HG03520 (cell line): ENCODE data around the gene OGA.

Source experiments
- ATAC-seq: cut with Tn5 transposase; IDR thresholded peaks from one replicate; pipeline ENCODE4 v1.9.1; 2021; ENCODE audit warnings: mild to moderate bottlenecking, moderate library complexity; ENCODE audit not compliant: unreplicated experiment

Gene OGA

DNA sequence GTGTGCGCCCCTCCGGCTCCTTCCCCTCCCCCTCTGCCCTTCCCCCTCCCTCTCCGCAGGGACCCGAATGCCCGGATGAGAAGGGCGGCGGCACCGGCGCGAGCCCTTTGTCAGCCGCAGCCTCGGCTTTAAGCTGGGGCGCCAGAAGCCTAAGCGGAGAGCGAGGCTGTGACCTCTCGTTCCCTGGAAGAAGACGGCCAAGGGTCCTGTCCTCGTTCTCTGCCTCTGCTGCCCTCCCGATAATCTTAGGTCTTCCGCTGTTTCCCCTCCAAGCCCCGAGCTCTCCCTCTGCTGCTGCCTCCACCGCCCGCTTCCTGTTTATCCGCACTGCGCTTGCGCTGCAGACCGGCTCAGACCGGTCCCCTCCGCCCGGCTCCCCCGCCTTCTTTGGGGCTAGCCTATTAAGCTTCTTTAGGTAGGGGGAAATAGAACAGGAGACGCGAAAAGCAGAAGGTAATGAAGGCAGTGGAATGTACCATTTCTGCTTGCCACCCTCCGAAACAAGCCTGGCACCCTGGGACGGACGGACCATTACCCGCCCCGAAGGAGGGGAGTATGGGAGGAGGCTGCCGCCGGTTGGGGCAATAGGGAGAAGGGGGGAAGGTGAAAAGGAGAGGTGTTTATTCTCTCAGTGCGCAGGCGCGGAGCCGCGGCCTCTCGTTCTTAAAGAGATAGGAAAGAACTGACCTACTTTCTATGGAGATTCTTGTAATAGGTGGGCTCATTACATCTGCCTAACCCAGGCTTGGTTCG, at the start of gene OGA:
Gene OGA (minus strand): TSS at position 326 of the 753 bp plus-strand sequence. CDS start 422 bp downstream, outside the sequence.
- peak; percentile 84 for ATAC-seq

DNA sequence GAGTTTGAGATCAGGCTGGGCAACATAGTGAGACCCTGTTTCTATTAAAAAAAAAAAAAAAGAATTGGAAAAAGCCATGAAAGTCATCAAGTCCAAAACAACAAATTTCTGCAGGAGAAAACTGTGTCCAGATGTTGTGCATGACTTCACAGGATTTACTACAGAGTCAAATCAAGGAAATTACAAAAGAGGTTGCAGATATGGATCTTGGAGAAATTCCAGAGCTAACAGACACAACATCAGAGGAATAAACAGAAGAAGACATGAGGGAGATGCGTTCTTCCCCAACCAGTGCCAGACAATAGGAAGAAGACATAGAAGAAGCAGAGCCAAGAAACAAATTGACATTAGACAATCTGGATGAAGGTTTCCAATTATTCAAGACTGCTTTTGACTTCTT, 49.7 kb upstream of the OGA start:
- no peak for ATAC-seq

DNA sequence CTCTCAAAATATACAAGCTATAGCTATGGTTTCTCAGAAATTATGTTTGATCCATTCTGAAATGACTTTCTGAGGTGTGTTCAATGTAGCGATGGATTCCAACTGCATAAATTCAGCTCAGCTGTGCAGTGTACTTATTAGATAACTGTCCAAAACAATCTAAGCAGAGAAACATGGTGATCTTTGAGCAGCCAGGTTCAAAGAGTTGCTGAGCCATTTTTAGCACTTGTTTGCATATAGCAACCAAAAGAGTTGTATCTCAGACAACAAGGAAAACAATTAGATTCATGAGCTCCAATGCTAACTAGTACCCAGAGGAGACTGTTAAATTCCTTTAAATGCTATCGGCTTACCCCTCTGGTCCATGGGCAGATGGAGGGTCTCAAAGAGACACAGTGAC, 41.3 kb upstream of the OGA start:
- no peak for ATAC-seq

DNA sequence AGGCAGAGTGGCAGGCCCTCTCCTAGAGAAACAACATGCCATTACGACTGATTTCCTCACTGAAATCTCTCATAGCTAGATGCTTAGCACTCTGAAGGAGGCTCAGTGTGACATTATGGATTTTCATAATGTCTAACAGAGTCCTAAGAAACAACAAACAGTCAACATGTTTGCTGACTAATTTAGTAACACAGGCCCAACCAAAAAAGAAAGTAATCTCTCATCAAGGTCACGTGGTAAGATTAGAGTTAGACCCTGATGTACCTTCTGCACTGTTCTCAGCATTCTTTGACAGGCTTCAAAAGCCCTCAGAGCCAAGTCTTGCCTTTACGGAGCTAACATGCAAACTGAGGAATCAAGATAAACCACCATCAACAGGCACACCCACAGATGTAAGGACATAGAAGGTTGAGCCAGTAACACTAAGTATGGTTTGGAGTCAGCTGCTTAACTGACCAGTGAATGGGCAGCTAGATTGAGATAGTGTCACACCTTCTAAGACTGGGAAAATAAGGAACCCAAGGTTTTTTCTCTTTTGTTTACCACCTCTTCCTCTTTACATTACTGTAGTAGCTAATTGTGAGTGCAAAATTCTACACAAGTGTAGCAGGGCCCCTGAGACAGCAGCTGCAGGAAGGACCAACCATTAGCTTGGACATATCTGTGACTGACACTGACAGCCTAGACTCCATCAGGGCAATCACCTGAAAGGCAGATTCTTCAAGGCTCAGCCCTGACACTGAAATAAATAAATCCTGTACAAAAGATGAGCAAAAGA, 40.7 kb upstream of the OGA start:
- peak; percentile 70 for ATAC-seq

DNA sequence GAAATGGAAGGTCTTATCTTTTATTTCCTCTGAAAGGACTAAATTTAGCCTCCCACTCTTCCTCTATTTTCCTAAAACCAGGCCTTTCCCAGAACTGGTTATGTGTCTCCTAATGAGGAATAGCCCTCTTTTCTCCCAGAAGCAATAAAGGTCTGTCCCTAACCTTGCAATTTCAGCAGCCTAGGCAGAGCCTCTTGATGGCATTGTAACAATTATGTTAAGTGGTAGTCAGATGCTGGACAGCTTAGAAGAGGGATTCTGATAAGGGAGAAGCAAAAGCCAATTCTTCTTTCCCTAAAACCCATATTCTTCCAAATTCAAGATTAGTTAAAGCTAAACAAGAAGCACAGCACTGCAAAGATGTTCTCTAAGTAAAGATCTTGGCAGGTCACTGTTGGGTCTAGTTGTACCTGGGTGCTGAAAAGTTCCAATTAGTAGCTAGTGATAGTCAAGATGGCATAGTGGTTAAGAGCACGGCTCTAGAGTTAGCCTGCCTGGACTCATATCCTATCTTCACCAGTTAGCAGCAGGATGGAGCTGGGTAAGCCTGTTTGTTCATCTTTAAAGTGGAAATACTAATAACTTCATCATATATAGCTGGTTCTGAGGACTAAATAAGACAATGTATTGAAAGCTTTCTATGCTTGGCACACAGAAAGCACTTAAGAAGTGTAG, 39.7 kb upstream of the OGA start:
- no peak for ATAC-seq

DNA sequence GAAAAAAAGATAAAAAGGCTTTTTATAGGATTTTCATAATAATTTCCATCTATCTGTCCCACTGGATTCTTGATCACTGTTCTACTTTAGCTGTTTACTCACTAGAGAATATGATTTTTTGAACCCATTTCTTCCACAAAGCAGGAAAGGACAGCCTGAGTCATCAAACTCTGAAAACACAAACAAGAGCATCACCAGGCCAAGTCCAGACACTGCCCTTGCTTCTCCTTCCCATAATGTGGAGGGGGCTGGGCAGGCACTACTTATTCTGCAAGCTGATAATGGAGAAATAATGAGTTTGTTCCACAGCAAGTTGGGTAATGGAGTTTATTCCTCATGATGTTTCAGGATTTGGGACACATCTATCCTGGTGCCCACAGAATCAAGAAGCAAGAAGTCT, 38.4 kb upstream of the OGA start:
- ATAC-seq, result no peak

DNA sequence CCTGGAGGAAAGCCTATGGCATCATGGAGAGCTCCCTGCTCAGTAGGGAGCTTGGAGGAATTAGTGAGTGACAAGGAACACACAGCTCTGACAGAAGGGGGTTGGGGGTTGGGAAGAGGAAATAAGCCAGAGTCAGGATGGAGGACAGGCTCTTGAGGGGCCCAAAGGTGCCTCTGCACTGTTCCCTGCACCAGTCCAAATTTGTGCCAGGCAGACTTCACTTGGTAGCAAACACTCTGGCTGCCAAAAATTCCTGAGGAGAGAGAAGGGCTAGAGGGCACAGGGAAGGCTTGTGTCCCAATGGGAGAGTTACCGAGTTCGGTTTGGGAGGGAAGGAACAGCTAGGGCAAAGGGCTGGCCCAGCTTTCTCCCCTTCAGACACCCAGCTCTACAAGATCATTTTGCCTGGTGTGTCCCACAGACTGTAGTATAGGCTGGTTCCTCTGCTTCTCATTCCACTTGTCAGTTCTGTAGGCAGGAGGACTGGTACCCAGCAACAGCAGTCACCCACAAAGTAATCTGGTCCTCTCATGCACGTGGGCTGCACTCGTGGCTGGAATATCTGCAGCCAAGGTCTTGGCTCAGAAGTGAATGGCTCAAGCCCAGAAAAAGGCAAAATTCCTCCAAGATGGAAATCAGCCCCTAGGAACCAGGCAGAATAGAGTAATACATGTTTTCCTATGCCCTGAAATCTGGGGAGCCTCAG, 33.3 kb upstream of the OGA start:
- no peak for ATAC-seq

DNA sequence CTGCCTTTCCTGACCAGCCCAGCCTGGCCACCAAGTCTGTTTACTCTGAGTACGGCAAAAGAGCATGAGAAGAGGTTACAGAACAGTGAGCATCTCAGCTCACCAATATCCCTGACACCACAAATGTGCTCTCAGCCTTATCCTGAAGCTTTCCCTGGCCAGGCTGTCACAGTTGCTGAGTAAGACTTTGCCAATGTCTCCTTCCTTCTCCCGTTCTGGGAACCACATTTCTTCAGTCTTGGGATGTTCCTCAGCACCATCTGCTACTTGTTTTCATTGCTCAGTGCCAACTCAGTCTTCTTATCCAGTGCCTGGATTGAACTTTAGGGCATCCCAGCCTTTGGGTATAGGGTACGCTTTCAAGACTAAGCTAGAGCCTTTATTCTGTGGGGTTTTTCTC, 32.5 kb upstream of the OGA start:
- no peak for ATAC-seq

DNA sequence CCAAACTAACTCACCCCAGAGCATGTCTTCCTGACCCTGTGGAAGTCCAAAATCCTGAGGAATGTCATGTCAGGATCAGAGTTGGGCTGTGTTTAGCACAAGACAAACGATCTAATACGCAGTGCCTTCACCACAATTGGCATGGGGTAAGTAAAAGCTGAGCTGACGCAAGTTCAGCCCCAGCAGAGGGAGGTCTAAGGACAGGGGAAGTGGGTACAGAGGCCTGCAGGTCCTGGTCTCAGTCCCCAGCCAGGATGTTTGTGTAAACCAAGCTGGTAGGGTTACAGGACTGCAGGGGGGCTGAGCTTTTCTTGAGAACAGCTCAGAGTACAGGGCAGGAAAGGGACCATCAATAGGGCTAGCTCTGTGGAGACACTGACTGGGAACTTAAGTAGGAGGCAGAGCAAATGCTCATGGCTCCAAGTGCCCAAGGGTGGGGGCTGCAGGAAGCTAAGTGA, 30.7 kb upstream of the OGA start:
- no peak for ATAC-seq

DNA sequence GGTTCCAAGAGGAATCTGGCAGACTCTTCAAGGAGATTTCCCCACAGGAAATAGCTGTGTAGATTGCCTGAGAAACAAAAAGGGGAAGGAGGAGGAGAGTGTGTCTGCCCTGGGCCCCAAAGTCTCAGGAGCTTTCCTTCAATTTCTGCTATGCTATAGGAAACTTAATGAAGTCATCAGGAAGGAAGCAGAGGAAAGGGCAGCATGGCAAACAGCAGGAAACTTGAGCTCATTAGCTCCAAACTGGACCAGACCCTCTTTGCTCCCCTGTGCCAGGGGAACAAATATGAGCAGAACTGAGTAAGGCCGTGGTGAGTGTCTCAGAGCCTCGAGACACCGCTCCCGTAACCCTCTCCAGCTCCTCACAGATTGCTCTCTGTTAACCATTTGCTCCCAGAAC, 30.2 kb upstream of the OGA start:
- no peak for ATAC-seq

DNA sequence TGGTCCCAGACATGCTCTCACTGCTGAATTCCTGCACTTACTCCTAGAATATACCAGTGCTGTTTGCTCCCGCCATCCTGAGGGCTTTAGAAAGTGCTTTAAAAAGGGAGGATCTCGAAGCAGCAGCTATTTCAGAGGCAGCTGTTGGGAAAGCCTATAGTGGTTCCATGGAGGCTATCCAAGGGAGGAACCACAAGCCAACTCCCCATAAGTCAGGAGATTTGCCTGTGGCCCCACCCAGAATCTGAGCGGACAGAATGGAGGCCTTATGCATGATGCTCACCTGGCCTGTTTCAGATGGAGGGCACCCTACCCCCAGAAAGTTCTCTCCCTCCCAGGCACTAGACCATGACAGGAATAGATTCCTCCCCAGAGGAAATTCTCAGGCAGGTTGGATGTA, 27.6 kb upstream of the OGA start:
- ATAC-seq, result no peak

DNA sequence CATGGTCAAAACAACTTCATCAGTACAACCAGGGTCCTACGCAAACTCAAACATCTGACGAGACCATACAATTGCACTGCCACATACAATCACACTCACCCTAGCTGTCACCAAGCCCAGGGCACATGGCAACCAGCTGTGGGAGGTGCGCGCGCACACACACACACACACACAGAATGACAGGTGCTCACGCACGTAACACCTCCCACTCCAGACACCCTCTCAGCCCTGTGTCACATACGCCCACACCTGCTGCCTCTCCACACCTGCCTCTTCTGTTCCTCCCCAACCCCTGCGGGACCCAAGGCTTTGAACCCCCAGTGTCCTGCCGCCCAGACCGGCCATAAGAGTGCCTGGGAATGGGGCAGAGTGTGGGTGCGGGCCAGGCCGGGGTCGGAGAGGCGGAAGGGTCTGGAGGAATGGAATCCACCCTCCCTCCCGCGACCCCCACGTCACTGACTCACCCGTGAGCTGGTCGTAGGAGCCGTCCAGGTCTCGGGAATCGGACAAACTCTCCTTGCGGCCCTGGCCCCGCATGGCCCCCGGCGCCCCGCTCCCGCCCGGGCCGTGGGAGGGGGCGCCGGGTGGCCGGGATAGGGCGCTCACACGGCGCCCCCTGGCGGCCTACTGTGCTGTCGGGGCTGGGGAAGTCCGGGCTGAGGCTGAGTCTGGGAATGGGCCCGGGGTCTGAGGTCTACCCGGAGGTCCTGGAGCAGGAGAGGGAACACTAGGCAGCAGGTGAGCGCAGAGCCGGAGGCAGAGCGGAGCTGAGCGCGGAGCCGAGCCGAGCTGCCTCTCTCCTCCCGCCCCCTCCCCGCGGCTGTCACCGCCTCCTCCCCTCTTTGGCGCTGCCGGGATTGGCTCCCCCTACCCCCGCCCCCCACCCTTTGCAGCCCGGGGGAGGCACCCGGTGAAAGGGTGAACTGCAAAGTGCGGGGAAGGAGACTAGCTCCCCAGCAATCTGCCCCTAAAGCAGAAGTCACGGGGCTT, 25.1 kb upstream of the OGA start, which contains the start of gene KCNIP2:
Gene KCNIP2 (minus strand): TSS at position 769 of the 990 bp plus-strand sequence. CDS start 232 bp downstream, at position 537.
- no peak for ATAC-seq

DNA sequence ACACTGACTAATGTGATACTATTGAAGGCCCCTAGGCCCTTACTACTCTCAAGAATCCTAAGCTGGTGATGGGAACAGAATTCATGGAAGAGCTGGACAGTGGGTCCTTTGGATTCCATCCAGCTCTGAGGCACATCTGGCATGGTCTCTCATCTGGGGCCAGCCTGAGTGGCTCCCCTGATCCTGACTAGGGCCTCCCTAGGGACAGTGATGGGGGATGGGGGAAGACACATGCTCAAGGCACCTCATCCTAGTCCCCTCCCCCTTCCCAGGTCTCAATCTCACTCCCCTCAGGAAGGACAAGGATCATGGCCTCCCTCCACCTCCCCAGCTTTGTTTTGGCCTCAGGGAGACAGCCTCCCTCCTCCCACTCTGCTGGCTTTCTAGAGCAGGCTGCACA, 23.6 kb upstream of the OGA start:
- no peak for ATAC-seq

DNA sequence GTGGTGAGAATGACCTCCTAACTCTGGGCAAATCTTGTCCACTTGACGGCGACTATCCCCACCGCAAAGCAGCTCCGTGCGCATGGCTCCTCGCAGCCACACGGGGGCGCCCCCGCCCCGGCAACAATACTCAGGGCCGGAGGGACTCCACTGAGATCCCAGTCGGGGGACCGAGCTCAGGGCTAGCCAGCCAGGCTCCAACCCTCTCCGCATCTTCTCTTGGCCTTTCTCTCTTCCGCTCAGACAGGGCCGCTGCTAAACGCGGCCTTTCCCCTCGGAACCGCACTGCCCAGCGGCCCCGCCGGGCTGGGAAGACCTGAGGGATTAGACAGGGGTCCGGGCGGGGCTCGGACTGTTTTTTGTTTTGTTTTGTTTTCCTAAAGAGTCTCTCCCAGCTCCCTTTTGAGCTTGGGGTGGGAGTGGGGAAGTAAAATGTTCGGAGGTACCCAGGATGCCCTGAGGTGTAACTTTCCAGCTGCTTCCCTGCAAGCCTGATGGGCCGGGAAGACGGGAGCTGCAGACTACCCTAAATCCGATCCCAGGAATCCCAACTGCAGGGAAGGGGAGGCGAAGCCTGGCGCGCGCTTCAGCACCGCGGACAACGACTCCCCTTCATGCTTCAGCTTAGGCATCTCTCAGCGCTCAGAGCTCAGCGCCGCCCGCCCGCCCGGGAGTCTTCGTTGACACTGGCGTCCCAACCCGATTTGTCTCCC, 22.7 kb upstream of the OGA start:
- peak; percentile 54 for ATAC-seq

DNA sequence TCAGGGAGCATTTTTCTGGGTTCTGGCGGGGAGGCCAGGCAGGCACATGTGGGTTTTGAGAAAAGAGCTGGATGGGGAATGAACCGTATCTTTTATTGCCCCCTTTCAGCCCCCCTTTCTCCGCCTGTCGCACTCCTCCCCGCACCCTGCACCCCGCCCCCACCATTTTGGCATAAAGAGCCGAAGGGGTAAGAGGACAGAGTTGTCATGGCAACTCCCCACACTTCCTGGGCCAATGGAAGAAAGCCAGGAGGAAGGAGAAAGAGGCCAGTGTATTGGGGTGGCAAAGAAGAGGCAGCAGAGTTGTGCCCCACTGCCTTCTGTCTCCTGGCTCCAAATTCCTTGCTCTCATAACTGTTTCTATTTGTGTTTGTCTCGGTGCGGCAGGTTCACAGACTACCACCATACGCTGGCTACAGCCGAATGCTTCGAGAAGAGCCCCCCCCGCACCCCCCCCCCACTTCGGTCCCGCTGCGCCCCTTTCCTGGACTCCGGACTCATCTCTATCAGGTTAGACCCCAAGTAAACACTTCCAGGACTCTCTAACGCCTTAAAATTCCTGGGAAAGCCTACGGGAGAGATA, 21.9 kb upstream of the OGA start:
- no peak for ATAC-seq

DNA sequence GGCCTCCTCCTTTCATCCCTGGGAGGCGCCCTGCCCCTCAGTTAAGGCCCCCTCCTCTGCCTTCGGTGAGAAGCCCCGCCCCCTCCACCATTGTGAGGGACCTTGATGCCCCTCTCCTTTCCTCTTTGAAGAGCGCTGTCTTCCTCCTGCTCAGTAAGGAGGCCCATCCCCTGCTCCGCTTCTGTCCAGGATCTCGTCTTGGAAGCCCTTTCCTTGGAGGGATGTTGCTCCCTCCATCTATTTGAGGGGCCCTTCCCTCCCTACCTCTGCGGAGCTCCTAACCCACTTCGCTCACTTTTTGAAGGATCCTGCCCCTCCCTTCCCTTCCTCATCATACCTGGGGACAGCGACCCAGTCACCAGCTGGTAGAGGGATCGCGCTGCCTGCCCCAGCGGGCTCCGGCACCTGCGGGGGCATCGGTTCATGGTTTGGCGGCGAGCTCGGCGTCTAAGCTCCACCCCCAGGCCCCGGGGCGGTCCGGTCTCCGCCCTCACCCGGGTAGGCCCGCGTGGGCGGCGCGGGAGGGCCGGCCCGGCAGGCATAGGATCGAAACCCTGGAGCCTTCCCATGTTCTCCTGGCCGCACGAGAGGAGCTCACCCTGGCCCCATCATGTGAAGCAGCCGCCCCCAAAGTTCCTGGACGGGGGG, 21.3 kb upstream of the OGA start:
- no peak for ATAC-seq

DNA sequence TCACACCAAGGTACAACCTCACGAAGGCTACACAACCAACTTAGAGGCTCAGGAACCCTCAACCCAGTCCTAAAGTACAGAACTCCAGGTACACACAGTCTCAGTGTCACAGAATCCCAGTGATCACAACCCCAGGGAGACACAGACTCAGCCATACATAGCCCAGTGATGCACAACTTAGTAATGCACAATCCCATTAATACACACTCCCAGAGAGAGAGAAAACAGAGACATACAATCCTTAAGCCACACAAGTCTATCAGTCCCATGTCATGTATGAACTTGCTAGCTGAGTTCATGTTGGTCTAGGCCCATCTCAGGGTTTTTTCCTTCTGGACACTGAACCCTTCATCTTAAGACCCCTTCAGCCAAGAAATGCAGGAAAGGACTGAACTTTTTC, 20.8 kb upstream of the OGA start:
- no peak for ATAC-seq

DNA sequence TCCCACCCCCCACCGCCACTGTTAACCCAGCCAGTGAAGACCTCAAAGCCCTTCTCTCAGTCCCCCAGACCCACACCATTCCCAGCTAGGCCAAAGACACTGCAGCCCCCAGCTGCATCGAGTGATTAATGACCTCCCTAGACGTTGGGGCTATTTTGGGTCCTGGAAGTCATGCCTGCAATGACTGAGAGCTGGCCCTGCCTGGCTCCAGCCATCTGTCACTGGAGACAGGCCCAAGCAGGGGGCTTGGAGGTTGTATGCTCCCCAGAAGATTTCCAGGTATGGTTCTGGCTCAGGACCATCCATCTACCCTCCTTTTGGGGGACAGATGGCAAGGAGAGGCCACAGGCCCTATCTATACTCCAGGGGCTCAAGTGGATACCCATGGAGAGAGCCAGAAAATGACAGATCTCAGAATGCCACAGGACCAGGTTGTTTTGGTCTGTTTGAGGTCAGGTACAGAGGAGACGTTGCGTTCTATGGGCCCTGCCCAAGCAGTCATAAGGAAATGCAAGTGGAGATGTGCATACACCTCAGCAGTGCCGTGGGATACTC, 20.2 kb upstream of the OGA start:
- ATAC-seq, result no peak
